ENCODE results near the gene UXS1.
A peak's percentile ranks its signal among the peaks of the same experiment; 100 is the strongest.

Gene UXS1

GRCh38 chr2:106099691-106100090, 94.4 kb downstream of the UXS1 start:
- no peak for TF ChIP-seq EZH2phosphoT487 (IDR thresholded peaks at IDR 0.05; ENCODE audit: borderline replicate concordance)
- TF ChIP-seq CTCF (conservative IDR thresholded peaks at IDR 0.05; ENCODE audit: low read length): no peak
- Histone ChIP-seq H3K4me1 (ENCODE audit: insufficient read depth, low read length, poor library complexity, severe bottlenecking) (peaks cover 31% of the 10 kb centered on the region), H3K27me3 (ENCODE audit: insufficient read depth, low read length, poor library complexity, severe bottlenecking) (no peaks in the 10 kb centered on the region), H3K36me3 (ENCODE audit: insufficient read depth, low read length) (peaks cover 47% of the 10 kb centered on the region; the same call in 1 of the 2 replicates), H3K79me2 (ENCODE audit: insufficient read depth, low read length) (no peaks in the 10 kb centered on the region), H3K9me3 (ENCODE audit: insufficient read depth, low read depth, low read length) (no peaks in the 10 kb centered on the region), H3K9ac (ENCODE audit: low read depth, low read length, poor library complexity, severe bottlenecking) (no peak overlapping the region), H3F3A (ENCODE audit: low read depth) (no peaks in the 10 kb centered on the region; the same call in 1 of the 2 replicates), H4K20me1 (ENCODE audit: insufficient read depth, low read length, poor library complexity, severe bottlenecking) (no peaks in the 10 kb centered on the region), H3K9me2 (replicated peaks; ENCODE audit: low read depth, low read length) (no peaks in the 10 kb centered on the region), H3K4me3 (ENCODE audit: low read length, poor library complexity, severe bottlenecking) (no peak overlapping the region), H2AFZ (ENCODE audit: low read length) (no peak overlapping the region), H3K4me2 (ENCODE audit: low read depth, low read length, poor library complexity, severe bottlenecking) (no peak overlapping the region)

- no peaks in the 10 kb centered on the region for H3K27me3 ChIP-seq (ENCODE audit: insufficient read depth, low read length, poor library complexity, severe bottlenecking)
- no peaks in the 10 kb centered on the region for H4K20me1 ChIP-seq (ENCODE audit: insufficient read depth, low read length, poor library complexity, severe bottlenecking)
- H3K36me3 ChIP-seq (ENCODE audit: insufficient read depth, low read length): peaks cover 43% of the 10 kb centered on the region; the same call in 1 of the 2 replicates
- H3K9ac ChIP-seq (ENCODE audit: low read depth, low read length, poor library complexity, severe bottlenecking): no peak overlapping the region
- H3K4me3 ChIP-seq (ENCODE audit: low read length, poor library complexity, severe bottlenecking): no peak overlapping the region
- no peaks in the 10 kb centered on the region for H3K79me2 ChIP-seq (ENCODE audit: insufficient read depth, low read length)
- no peaks in the 10 kb centered on the region for H3K9me3 ChIP-seq (ENCODE audit: insufficient read depth, low read depth, low read length)
- peaks cover 6% of the 10 kb centered on the region; the same call in 1 of the 2 replicates for H3F3A ChIP-seq (ENCODE audit: low read depth)
- H3K4me2 ChIP-seq (ENCODE audit: low read depth, low read length, poor library complexity, severe bottlenecking): no peak overlapping the region
- H2AFZ ChIP-seq (ENCODE audit: low read length): no peak overlapping the region
- TF ChIP-seq CTCF (conservative IDR thresholded peaks at IDR 0.05; ENCODE audit: low read length) (no peak), EZH2phosphoT487 (IDR thresholded peaks at IDR 0.05; ENCODE audit: borderline replicate concordance) (no peak)
- no peaks in the 10 kb centered on the region for H3K9me2 ChIP-seq (replicated peaks; ENCODE audit: low read depth, low read length)
- H3K4me1 ChIP-seq (ENCODE audit: insufficient read depth, low read length, poor library complexity, severe bottlenecking): peaks cover 41% of the 10 kb centered on the region
Observed at GRCh38 chr2:106098664-106099063, 95.4 kb downstream of the UXS1 start.

GRCh38 chr2:106098081-106098480, 96.0 kb downstream of the UXS1 start:
- no peaks in the 10 kb centered on the region for H3K9me3 ChIP-seq (ENCODE audit: insufficient read depth, low read depth, low read length)
- no peaks in the 10 kb centered on the region for H4K20me1 ChIP-seq (ENCODE audit: insufficient read depth, low read length, poor library complexity, severe bottlenecking)
- peaks cover 44% of the 10 kb centered on the region; the same call in 1 of the 2 replicates for H3K36me3 ChIP-seq (ENCODE audit: insufficient read depth, low read length)
- peak; percentile 88 for TF ChIP-seq CTCF (conservative IDR thresholded peaks at IDR 0.05; ENCODE audit: low read length)
- no peak for TF ChIP-seq EZH2phosphoT487 (IDR thresholded peaks at IDR 0.05; ENCODE audit: borderline replicate concordance)
- H2AFZ ChIP-seq (ENCODE audit: low read length): no peak overlapping the region
- H3K4me2 ChIP-seq (ENCODE audit: low read depth, low read length, poor library complexity, severe bottlenecking): no peak overlapping the region
- H3K4me1 ChIP-seq (ENCODE audit: insufficient read depth, low read length, poor library complexity, severe bottlenecking): peaks cover 47% of the 10 kb centered on the region
- H3F3A ChIP-seq (ENCODE audit: low read depth): peaks cover 7% of the 10 kb centered on the region; the same call in 1 of the 2 replicates
- H3K9ac ChIP-seq (ENCODE audit: low read depth, low read length, poor library complexity, severe bottlenecking): no peak overlapping the region
- no peak overlapping the region for H3K4me3 ChIP-seq (ENCODE audit: low read length, poor library complexity, severe bottlenecking)
- H3K27me3 ChIP-seq (ENCODE audit: insufficient read depth, low read length, poor library complexity, severe bottlenecking): no peaks in the 10 kb centered on the region
- no peaks in the 10 kb centered on the region for H3K79me2 ChIP-seq (ENCODE audit: insufficient read depth, low read length)
- no peaks in the 10 kb centered on the region for H3K9me2 ChIP-seq (replicated peaks; ENCODE audit: low read depth, low read length)

All from Loucy (cell line).